GM23248 (cell line): Measurements from ENCODE around the gene GALNT17. TPM values are rescaled to one million over a fixed set of nuclear protein-coding genes. Genes with fewer than 3 reads are reported as not detected.

Experiments
- DNase-seq: peaks from one replicate; pipeline ENCODE4 v3.0.0-alpha.2; 2015
- H2AFZ ChIP-seq: fragments of 200-600 bp; sonication (generic); 2 replicates; pipeline ENCODE4 v1.6.1; 2016; ENCODE audit warnings: antibody characterized with exemption
- H3F3A ChIP-seq: fragments of 200-600 bp; sonication (generic); 2 replicates; pipeline ENCODE4 v1.6.1; 2016; ENCODE audit warnings: mild to moderate bottlenecking, antibody characterized with exemption, mixed run types; ENCODE audit not compliant: insufficient read depth
- H3K27ac ChIP-seq: fragments of 200-600 bp; sonication (generic); 2 replicates; pipeline ENCODE4 v1.5.1; 2016; ENCODE audit warnings: mild to moderate bottlenecking
- H3K27me3 ChIP-seq: fragments of 200-600 bp; sonication (generic); replicated peaks from 2 replicates; pipeline ENCODE4 v1.6.1; 2016; ENCODE audit warnings: mild to moderate bottlenecking; ENCODE audit not compliant: insufficient read depth
- H3K36me3 ChIP-seq: fragments of 200-600 bp; sonication (generic); 2 replicates; pipeline ENCODE4 v1.6.1; 2016; ENCODE audit warnings: low read depth, mild to moderate bottlenecking
- H3K4me1 ChIP-seq: fragments of 200-600 bp; sonication (generic); 2 replicates; pipeline ENCODE4 v1.6.1; 2016; ENCODE audit warnings: mild to moderate bottlenecking; ENCODE audit not compliant: insufficient read depth
- H3K4me2 ChIP-seq: fragments of 200-600 bp; sonication (generic); one replicate; pipeline ENCODE4 v1.6.1; 2016; ENCODE audit warnings: mild to moderate bottlenecking; ENCODE audit not compliant: unreplicated experiment
- H3K4me3 ChIP-seq: fragments of 200-600 bp; sonication (generic); 2 replicates; pipeline ENCODE4 v1.5.1; 2016; ENCODE audit warnings: mild to moderate bottlenecking
- H3K79me2 ChIP-seq: fragments of 200-600 bp; sonication (generic); 2 replicates; pipeline ENCODE4 v1.6.1; 2016; ENCODE audit warnings: mild to moderate bottlenecking; ENCODE audit not compliant: insufficient read depth
- H3K9ac ChIP-seq: fragments of 200-600 bp; sonication (generic); 2 replicates; pipeline ENCODE4 v1.6.1; 2016; ENCODE audit warnings: mild to moderate bottlenecking
- H3K9me2 ChIP-seq: fragments of 200-600 bp; sonication (generic); 2 replicates; pipeline ENCODE4 v1.6.1; 2016; ENCODE audit warnings: mixed run types, mild to moderate bottlenecking, moderate library complexity; ENCODE audit not compliant: insufficient read depth
- H3K9me3 ChIP-seq: fragments of 200-600 bp; sonication (generic); one replicate; pipeline ENCODE4 v1.6.1; 2017; ENCODE audit warnings: low read depth
- H4K20me1 ChIP-seq: fragments of 200-600 bp; sonication (generic); 2 replicates; pipeline ENCODE4 v1.6.0; 2016; ENCODE audit not compliant: insufficient read depth
- EZH2 ChIP-seq: fragments of 200-600 bp; sonication (generic); IDR thresholded peaks from 2 replicates; pipeline ENCODE4 v1.6.1; 2018; ENCODE audit warnings: antibody characterized with exemption, mild to moderate bottlenecking; ENCODE audit not compliant: insufficient read depth, poor library complexity, severe bottlenecking
- EZH2phosphoT487 ChIP-seq: fragments of 200-600 bp; sonication (generic); IDR thresholded peaks from 2 replicates; pipeline ENCODE4 v1.6.1; 2018; ENCODE audit warnings: antibody characterized with exemption, moderate library complexity, mild to moderate bottlenecking, low read depth; ENCODE audit not compliant: insufficient read depth
- WGBS, 2 experiments: methylation state at CpG; one replicate each; pipeline ENCODE4 v1.1.6; 2015 to 2017; ENCODE audit warnings: low lambda C conversion rate in 2 of 2, low coverage in 1 of 2; ENCODE audit errors: missing lambda C conversion rate in 2 of 2; 5-methylcytosine and 5-hydroxymethylcytosine counted together
- in situ Hi-C: fragments of 300-500 bp; cut with MboI; formaldehyde crosslinking; loops from 2 replicates; pipeline ENCODE4 v1.15.0; 2020
- polyA plus RNA-seq: library from polyadenylated mRNA; unstranded; fragments of >200 nt; fragmentation: Nextera tagmentation; extraction: Ambion mirVana; gene quantifications from 2 replicates; pipeline ENCODE4 v1.2.1, GENCODE V29; 2016
- total RNA-seq: library from RNA; depleted of rRNA; stranded (reverse); fragments of >200 nt; shearing (Covaris generic); gene quantifications from 2 replicates; pipeline ENCODE4 v1.2.3, GENCODE V29; 2014

GALNT17 gene
- total and polyA plus RNA-seq, 2 experiments from 2014 or later, result not detected

DNA sequence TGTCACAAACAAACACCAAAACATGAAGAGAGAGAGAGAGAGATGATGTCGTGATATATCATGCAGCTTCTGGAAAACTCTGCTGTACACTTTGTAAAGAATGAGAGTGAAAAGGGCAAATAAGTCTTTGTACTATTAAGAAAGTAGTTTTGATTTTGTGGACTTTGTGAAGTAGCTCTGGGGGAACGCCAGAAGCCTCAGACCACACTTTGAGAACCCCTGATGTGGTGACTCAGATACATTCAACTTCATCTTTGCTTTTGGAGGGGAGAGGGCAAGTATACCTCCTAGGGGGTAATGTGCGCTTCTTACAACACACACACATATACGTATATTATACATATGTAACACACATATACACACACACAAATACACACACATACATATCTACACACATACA lies 84.3 kb downstream of the GALNT17 start:
- no peak overlapping the region for H3K4me2 ChIP-seq
- H3K4me1 ChIP-seq, result no peaks in the 10 kb centered on the region
- no peak overlapping the region for H3K4me3 ChIP-seq
- no peak for TF ChIP-seq EZH2
- no peak for TF ChIP-seq EZH2phosphoT487
- no peaks in the 10 kb centered on the region for H3F3A ChIP-seq
- in situ Hi-C loops, result no loop called here
- no peak overlapping the region for H3K9ac ChIP-seq
- H2AFZ ChIP-seq, result no peak overlapping the region
- no peaks in the 10 kb centered on the region for H3K9me2 ChIP-seq
- 41 to 44% methylated on average over 4 of the region's 4 CpGs for WGBS, 2 experiments
- no peaks in the 10 kb centered on the region for H3K79me2 ChIP-seq
- no peaks in the 10 kb centered on the region for H3K36me3 ChIP-seq
- no peak overlapping the region for H3K27ac ChIP-seq
- H3K27me3 ChIP-seq, result no peaks in the 10 kb centered on the region
- H4K20me1 ChIP-seq, result no peaks in the 10 kb centered on the region
- no peaks in the 10 kb centered on the region for H3K9me3 ChIP-seq
- no peak for DNase-seq

DNA sequence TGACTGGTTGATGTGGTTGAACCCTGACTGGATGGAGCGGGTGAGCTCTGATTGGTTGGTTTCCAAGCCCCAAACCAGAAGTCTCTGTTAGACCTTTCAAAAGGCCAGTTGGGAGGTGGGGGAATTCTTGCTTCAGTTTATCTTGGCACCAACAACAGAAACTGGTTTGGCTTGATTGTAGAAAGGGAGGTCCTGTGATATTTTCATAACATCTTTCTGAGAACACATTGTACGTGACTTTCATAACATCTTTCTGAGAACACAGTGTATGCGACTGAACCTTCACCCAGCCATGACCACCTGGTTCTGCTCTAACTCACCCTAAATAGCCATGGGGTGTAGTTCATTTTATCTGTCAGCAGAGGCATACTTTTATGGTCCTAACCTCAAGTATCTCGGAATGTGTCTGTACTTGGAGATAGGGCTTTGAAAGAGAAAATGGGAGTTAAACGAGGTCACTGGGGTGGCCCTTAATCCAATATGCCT lies 88.3 kb downstream of the GALNT17 start:
- in situ Hi-C loops, result no loop called here
- H2AFZ ChIP-seq, result no peak overlapping the region
- no peak overlapping the region for H3K9ac ChIP-seq
- H3K4me1 ChIP-seq, result no peaks in the 10 kb centered on the region
- H4K20me1 ChIP-seq, result no peaks in the 10 kb centered on the region
- H3K9me3 ChIP-seq, result no peaks in the 10 kb centered on the region
- H3K4me3 ChIP-seq, result no peak overlapping the region
- no peaks in the 10 kb centered on the region for H3F3A ChIP-seq
- no peak for DNase-seq
- no peak overlapping the region for H3K4me2 ChIP-seq
- no peaks in the 10 kb centered on the region for H3K79me2 ChIP-seq
- H3K36me3 ChIP-seq, result no peaks in the 10 kb centered on the region
- H3K9me2 ChIP-seq, result no peaks in the 10 kb centered on the region
- H3K27ac ChIP-seq, result no peak overlapping the region
- no peaks in the 10 kb centered on the region for H3K27me3 ChIP-seq
- TF ChIP-seq EZH2 (no peak), EZH2phosphoT487 (no peak)
- 29 to 34% methylated on average over 5 of the region's 5 CpGs for WGBS, 2 experiments

DNA sequence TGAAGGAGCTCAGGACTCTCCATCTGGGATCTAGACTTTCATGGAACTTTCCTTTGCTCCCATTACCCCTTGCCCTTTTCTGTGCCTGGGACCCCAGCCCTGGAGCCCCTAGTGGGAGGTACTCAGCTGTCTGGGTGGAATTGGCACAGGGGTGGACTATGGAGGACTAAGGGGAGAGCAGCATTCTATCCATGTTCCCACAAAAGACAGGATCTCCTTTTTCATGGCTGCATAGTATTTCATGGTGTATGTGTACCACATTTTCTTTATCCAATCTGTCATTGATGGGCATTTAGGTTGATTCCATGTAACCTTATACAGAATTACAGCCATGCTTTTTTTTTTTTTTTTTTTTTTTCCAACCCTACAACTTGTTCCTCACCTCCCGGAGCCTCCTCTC lies 89.1 kb downstream of the GALNT17 start:
- Histone ChIP-seq H3F3A (no peaks in the 10 kb centered on the region), H3K36me3 (no peaks in the 10 kb centered on the region), H3K9me2 (no peaks in the 10 kb centered on the region), H2AFZ (no peak overlapping the region), H4K20me1 (no peaks in the 10 kb centered on the region), H3K4me2 (no peak overlapping the region), H3K79me2 (no peaks in the 10 kb centered on the region), H3K27me3 (no peaks in the 10 kb centered on the region), H3K4me3 (no peak overlapping the region), H3K9ac (no peak overlapping the region), H3K9me3 (no peaks in the 10 kb centered on the region), H3K4me1 (no peaks in the 10 kb centered on the region), H3K27ac (no peak overlapping the region)
- in situ Hi-C loops, result no loop called here
- DNase-seq, result no peak
- TF ChIP-seq EZH2 (no peak), EZH2phosphoT487 (no peak)
- 29 to 30% methylated on average over 1 of the region's 1 CpG for WGBS, 2 experiments

DNA sequence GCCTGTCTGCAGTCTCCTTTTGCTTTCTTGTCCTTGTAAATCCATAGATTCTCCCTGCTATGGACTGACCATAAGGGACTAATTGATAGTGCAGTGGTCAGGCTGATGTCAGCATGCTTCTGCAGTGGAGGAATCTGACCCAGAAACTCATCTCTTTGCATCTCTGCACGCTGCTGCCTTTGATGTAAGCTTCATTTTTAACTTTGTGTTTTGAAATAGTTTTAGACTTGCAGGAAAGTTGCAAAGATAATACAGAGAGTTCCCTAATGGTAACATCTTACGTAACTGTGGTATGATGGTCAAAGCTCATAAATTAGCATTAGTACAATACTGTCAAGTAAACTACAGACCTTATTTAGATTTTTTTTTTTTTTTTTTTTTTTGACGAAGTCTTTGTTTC lies 89.6 kb downstream of the GALNT17 start:
- TF ChIP-seq EZH2phosphoT487 (no peak), EZH2 (no peak)
- Histone ChIP-seq H3K4me2 (no peak overlapping the region), H4K20me1 (no peaks in the 10 kb centered on the region), H3K9ac (no peak overlapping the region), H2AFZ (no peak overlapping the region), H3K9me2 (no peaks in the 10 kb centered on the region), H3K9me3 (no peaks in the 10 kb centered on the region), H3K27ac (no peak overlapping the region), H3K36me3 (no peaks in the 10 kb centered on the region), H3K4me1 (no peaks in the 10 kb centered on the region), H3F3A (no peaks in the 10 kb centered on the region), H3K4me3 (no peak overlapping the region), H3K27me3 (no peaks in the 10 kb centered on the region), H3K79me2 (no peaks in the 10 kb centered on the region)
- in situ Hi-C loops, result no loop called here
- WGBS, 2 experiments, result 10 to 12% methylated on average over 3 of the region's 3 CpGs
- no peak for DNase-seq

DNA sequence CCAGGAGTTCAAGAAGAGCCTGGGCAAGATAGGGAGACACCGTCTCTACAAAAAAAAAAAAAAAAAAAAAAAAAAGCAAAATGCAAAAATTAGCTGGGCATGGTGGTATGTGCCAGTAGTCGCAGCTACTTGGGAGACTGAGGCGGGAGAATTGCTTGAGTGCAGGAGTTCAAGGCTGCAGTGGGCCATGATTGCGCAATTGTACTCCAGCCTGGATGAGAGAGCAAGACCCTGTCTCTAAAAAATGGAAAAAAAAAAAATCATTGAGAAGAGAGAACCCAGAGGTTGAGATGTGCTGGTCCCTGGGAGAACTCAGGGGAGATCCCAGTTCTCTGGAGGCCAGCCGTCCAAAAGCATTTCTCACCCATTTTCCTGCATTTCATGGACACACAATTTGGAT lies 95.2 kb downstream of the GALNT17 start:
- 32 to 36% methylated on average over 4 to 5 of the region's 5 CpGs for WGBS, 2 experiments
- H3K36me3 ChIP-seq, result no peaks in the 10 kb centered on the region
- H3K27me3 ChIP-seq, result no peaks in the 10 kb centered on the region
- in situ Hi-C loops, result no loop called here
- no peaks in the 10 kb centered on the region for H3K4me1 ChIP-seq
- DNase-seq, result no peak
- no peak overlapping the region for H3K27ac ChIP-seq
- TF ChIP-seq EZH2phosphoT487 (no peak), EZH2 (no peak)
- H3K79me2 ChIP-seq, result no peaks in the 10 kb centered on the region
- H3F3A ChIP-seq, result no peaks in the 10 kb centered on the region
- no peak overlapping the region for H2AFZ ChIP-seq
- no peak overlapping the region for H3K4me2 ChIP-seq
- no peak overlapping the region for H3K4me3 ChIP-seq
- no peak overlapping the region for H3K9ac ChIP-seq
- no peaks in the 10 kb centered on the region for H3K9me2 ChIP-seq
- H3K9me3 ChIP-seq, result no peaks in the 10 kb centered on the region
- no peaks in the 10 kb centered on the region for H4K20me1 ChIP-seq
